Measurements from ENCODE around the gene PLCH2. TPM values are rescaled to one million over a fixed set of nuclear protein-coding genes. Genes with fewer than 3 reads are reported as not detected.

PLCH2 gene
- total and polyA plus RNA-seq, 2 of the 13 experiments (the other 11 are each of a cell fraction or from before 2014, with no cell fraction given): 0.15 to 0.67 TPM

- no peak for TF ChIP-seq ZNF44 (CRISPR knock-in tag; IDR thresholded peaks at IDR 0.05)
- TF ChIP-seq ZBTB21 (CRISPR knock-in tag; IDR thresholded peaks at IDR 0.05): no peak
- no peak for TF ChIP-seq ZNF614 (CRISPR knock-in tag; IDR thresholded peaks at IDR 0.05; ENCODE audit: borderline replicate concordance)
- peak; percentile 48; the same call in 1 of the 2 replicates for TF ChIP-seq ZNF777 (CRISPR knock-in tag; IDR thresholded peaks at IDR 0.05)
- TF ChIP-seq IRF2 (CRISPR knock-in tag; IDR thresholded peaks at IDR 0.05): peak; percentile 58; the same call in 1 of the 2 replicates
- TF ChIP-seq BRF2 (CRISPR knock-in tag; IDR thresholded peaks at IDR 0.05): no peak
- 0 out of 2 replicates have a peak, but pooled peaks have one; percentile 34 for TF ChIP-seq ZNF749 (CRISPR knock-in tag; IDR thresholded peaks at IDR 0.05; ENCODE audit: borderline replicate concordance)
- TF ChIP-seq ZSCAN21 (CRISPR knock-in tag; IDR thresholded peaks at IDR 0.05; ENCODE audit: borderline replicate concordance): 0 out of 2 replicates have a peak, but pooled peaks have one; percentile 38
- no peak for TF ChIP-seq ISX (CRISPR knock-in tag; conservative IDR thresholded peaks at IDR 0.05)
- TF ChIP-seq POLR2A (IDR thresholded peaks at IDR 0.05; ENCODE audit: insufficient read depth in 1 of 2, low read depth in 2 of 2, low read length in 2 of 2): peak in 1 of 2 experiments; percentile 54; a peak in 2 of 4 replicates
- TF ChIP-seq KMT2A (CRISPR knock-in tag; IDR thresholded peaks at IDR 0.05): no peak
- no peak for TF ChIP-seq ZNF83 (CRISPR knock-in tag; IDR thresholded peaks at IDR 0.05; ENCODE audit: borderline replicate concordance)
- TF ChIP-seq ZNF670 (CRISPR knock-in tag; IDR thresholded peaks at IDR 0.05; ENCODE audit: borderline replicate concordance): no peak
- no peak for TF ChIP-seq ZNF746 (CRISPR knock-in tag; IDR thresholded peaks at IDR 0.05)
- no peak for TF ChIP-seq DNMT1 (CRISPR knock-in tag; IDR thresholded peaks at IDR 0.05)
- no peak for TF ChIP-seq ZNF703 (CRISPR knock-in tag; IDR thresholded peaks at IDR 0.05; ENCODE audit: borderline replicate concordance)
- no peak; the same call in 1 of the 2 replicates for TF ChIP-seq FOXP4 (CRISPR knock-in tag; IDR thresholded peaks at IDR 0.05)
- TF ChIP-seq SMARCE1 (IDR thresholded peaks at IDR 0.05; ENCODE audit: borderline replicate concordance): no peak
- no peak for TF ChIP-seq NONO (IDR thresholded peaks at IDR 0.05)
- no peak for TF ChIP-seq NONO (CRISPR knock-in tag; conservative IDR thresholded peaks at IDR 0.05)
- TF ChIP-seq ZEB1 (IDR thresholded peaks at IDR 0.05; ENCODE audit: insufficient replicate concordance, low read depth): peak; percentile 17
- TF ChIP-seq MAFF (IDR thresholded peaks at IDR 0.05; ENCODE audit: low read depth, low read length): no peak
- no peak for TF ChIP-seq HNRNPL (IDR thresholded peaks at IDR 0.05; ENCODE audit: low read depth, low read length)
- no peak for TF ChIP-seq ZNF10 (CRISPR knock-in tag; IDR thresholded peaks at IDR 0.05; ENCODE audit: borderline replicate concordance, low read depth)
- TF ChIP-seq KLF6 (CRISPR knock-in tag; IDR thresholded peaks at IDR 0.05): 0 out of 2 replicates have a peak, but pooled peaks have one; percentile 51
- TF ChIP-seq MIER3 (CRISPR knock-in tag; IDR thresholded peaks at IDR 0.05; ENCODE audit: borderline replicate concordance): no peak
- TF ChIP-seq E2F5 (CRISPR knock-in tag; conservative IDR thresholded peaks at IDR 0.05): no peak
- TF ChIP-seq ZNF605 (CRISPR knock-in tag; IDR thresholded peaks at IDR 0.05): no peak
Observed at GRCh38 chr1:2545754-2546514, 69.8 kb downstream of the PLCH2 start (continued).

Data from HepG2 (cell line).